Activated effector memory CD4-positive, alpha-beta T cell treated with anti-CD3 and anti-CD28 coated beads, Interleukin-2, amount 50 U/mL, for 16 hours (primary cell): ENCODE results near the gene MRPS14.

Source experiments
- DNase-seq: peaks from one replicate; pipeline ENCODE4 v3.0.0-alpha.2; 2020

MRPS14 gene

GRCh38 chr1:175019524-175019923, 3.7 kb downstream of the MRPS14 start:
- DNase-seq = no peak

GRCh38 chr1:175015243-175015642, 8.0 kb downstream of the MRPS14 start:
- DNase-seq = no peak

GRCh38 chr1:175013445-175013844, 9.8 kb downstream of the MRPS14 start:
- DNase-seq = no peak

- no peak for DNase-seq
Observed at GRCh38 chr1:175009532-175009931, 13.7 kb downstream of the MRPS14 start.

- DNase-seq = no peak
Observed at GRCh38 chr1:175005085-175005783, 18.0 kb downstream of the MRPS14 start.

GRCh38 chr1:175003521-175003920, 19.7 kb downstream of the MRPS14 start:
- DNase-seq = no peak

- DNase-seq = no peak
Observed at GRCh38 chr1:175002910-175003517, 20.2 kb downstream of the MRPS14 start.

- DNase-seq = no peak
Observed at GRCh38 chr1:175000697-175001187, 22.5 kb downstream of the MRPS14 start.

GRCh38 chr1:174999936-175000696, 23.1 kb downstream of the MRPS14 start, which contains the start of gene CACYBP:
CACYBP (plus strand) TSS chr1:174999947; CDS start chr1:175000181, 234 bp downstream.
- no peak for DNase-seq

- DNase-seq = peak; percentile 99
Observed at GRCh38 chr1:174999216-174999935, 23.8 kb downstream of the MRPS14 start.

- peak; percentile 74 for DNase-seq
Observed at GRCh38 chr1:174998569-174999215, 24.5 kb downstream of the MRPS14 start.

GRCh38 chr1:174997041-174997440, 26.2 kb downstream of the MRPS14 start:
- no peak for DNase-seq

- no peak for DNase-seq
Observed at GRCh38 chr1:174996476-174996875, 26.7 kb downstream of the MRPS14 start.

- DNase-seq = no peak
Observed at GRCh38 chr1:174995916-174996315, 27.3 kb downstream of the MRPS14 start.

GRCh38 chr1:174995121-174995520, 28.1 kb downstream of the MRPS14 start:
- no peak for DNase-seq

GRCh38 chr1:174991473-174991872, 31.8 kb downstream of the MRPS14 start:
- DNase-seq = no peak

GRCh38 chr1:174990382-174990999, 32.7 kb downstream of the MRPS14 start:
- no peak for DNase-seq

- DNase-seq = no peak
Observed at GRCh38 chr1:174989536-174990220, 33.5 kb downstream of the MRPS14 start.

GRCh38 chr1:174988986-174989385, 34.2 kb downstream of the MRPS14 start:
- DNase-seq = no peak

- DNase-seq = no peak
Observed at GRCh38 chr1:174988539-174988938, 34.7 kb downstream of the MRPS14 start.

GRCh38 chr1:174984952-174985351, 38.3 kb downstream of the MRPS14 start:
- DNase-seq = no peak
